H9 (cell line): ENCODE data around the gene MTNR1A. TPM values are rescaled to one million over a fixed set of nuclear protein-coding genes. Genes with fewer than 3 reads are reported as not detected.

Experiments
- DNase-seq: peaks from one replicate; pipeline ENCODE4 v3.0.0-alpha.2; 2017
- H2AFZ ChIP-seq: one replicate; pipeline ENCODE4 v1.6.1; 2013; ENCODE audit warnings: mild to moderate bottlenecking, low read length, control low read depth, moderate library complexity
- H2AK5ac ChIP-seq: 2 replicates; pipeline ENCODE4 v1.6.1; 2013; ENCODE audit warnings: low read length, control low read depth, mixed read lengths; ENCODE audit not compliant: insufficient read length
- H2BK120ac ChIP-seq: one replicate; pipeline ENCODE4 v1.6.1; 2013; ENCODE audit warnings: low read depth, mild to moderate bottlenecking, low read length, control low read depth, inconsistent platforms; ENCODE audit not compliant: poor library complexity, severe bottlenecking
- H2BK12ac ChIP-seq: 2 replicates; pipeline ENCODE4 v1.6.1; 2013; ENCODE audit warnings: low read length, control low read depth, mixed read lengths, low read depth; ENCODE audit not compliant: insufficient read length
- H2BK15ac ChIP-seq: 2 replicates; pipeline ENCODE4 v1.6.1; 2013; ENCODE audit warnings: low read depth, low read length, control low read depth
- H2BK20ac ChIP-seq: one replicate; pipeline ENCODE4 v1.6.1; 2013; ENCODE audit warnings: low read depth, mild to moderate bottlenecking, low read length, control low read depth, inconsistent platforms; ENCODE audit not compliant: poor library complexity, severe bottlenecking
- H2BK5ac ChIP-seq: 2 replicates; pipeline ENCODE4 v1.6.1; 2013; ENCODE audit warnings: low read length, control low read depth, mixed read lengths; ENCODE audit not compliant: insufficient read length
- H3K14ac ChIP-seq: 2 replicates; pipeline ENCODE4 v1.6.1; 2013; ENCODE audit warnings: low read length, control low read depth; ENCODE audit not compliant: insufficient read depth
- H3K18ac ChIP-seq: 2 replicates; pipeline ENCODE4 v1.6.1; 2013; ENCODE audit warnings: low read depth, mild to moderate bottlenecking, mixed read lengths, low read length, control low read depth; ENCODE audit not compliant: insufficient read length
- H3K23ac ChIP-seq: 2 replicates; pipeline ENCODE4 v1.6.1; 2013; ENCODE audit warnings: low read length, control low read depth, mixed read lengths, low read depth; ENCODE audit not compliant: insufficient read length
- H3K23me2 ChIP-seq: 2 replicates; pipeline ENCODE4 v1.6.1; 2013; ENCODE audit warnings: low read depth, mild to moderate bottlenecking, mixed read lengths, low read length, control low read depth; ENCODE audit not compliant: insufficient read length, poor library complexity, severe bottlenecking
- H3K27ac ChIP-seq: 2 replicates; pipeline ENCODE4 v1.5.1; 2013; ENCODE audit warnings: low read length, control low read depth, mixed read lengths, low read depth; ENCODE audit not compliant: insufficient read length
- H3K27me3 ChIP-seq: 2 replicates; pipeline ENCODE4 v1.6.1; 2013; ENCODE audit warnings: low read length, control low read depth, inconsistent platforms; ENCODE audit not compliant: insufficient read depth
- H3K4ac ChIP-seq: 2 replicates; pipeline ENCODE4 v1.6.1; 2013; ENCODE audit warnings: low read depth, mild to moderate bottlenecking, control low read depth, inconsistent platforms, low read length, moderate library complexity
- H3K4me1 ChIP-seq: 2 replicates; pipeline ENCODE4 v1.6.1; 2013; ENCODE audit warnings: low read length, control low read depth, inconsistent platforms; ENCODE audit not compliant: insufficient read depth
- H3K4me2 ChIP-seq: 2 replicates; pipeline ENCODE4 v1.6.1; 2013; ENCODE audit warnings: low read length, control low read depth, mixed read lengths; ENCODE audit not compliant: insufficient read length, insufficient read depth
- H3K56ac ChIP-seq: 2 replicates; pipeline ENCODE4 v1.6.1; 2013; ENCODE audit warnings: low read depth, mild to moderate bottlenecking, mixed read lengths, low read length, control low read depth; ENCODE audit not compliant: insufficient read length
- H3K79me1 ChIP-seq: 2 replicates; pipeline ENCODE4 v1.6.1; 2013; ENCODE audit warnings: low read depth, mild to moderate bottlenecking, moderate library complexity, low read length, control low read depth, inconsistent platforms; ENCODE audit not compliant: insufficient read depth, poor library complexity, severe bottlenecking
- H3K79me2 ChIP-seq: 2 replicates; pipeline ENCODE4 v1.6.1; 2013; ENCODE audit warnings: low read length, control low read depth, inconsistent platforms; ENCODE audit not compliant: insufficient read depth
- H3K9ac ChIP-seq: 2 replicates; pipeline ENCODE4 v1.6.1; 2013; ENCODE audit warnings: low read length, control low read depth, mixed read lengths; ENCODE audit not compliant: insufficient read length; ENCODE audit errors: extremely low read depth
- H3K9me3 ChIP-seq: one replicate; pipeline ENCODE4 v1.6.1; 2013; ENCODE audit warnings: low read depth, low read length, inconsistent platforms; ENCODE audit not compliant: control insufficient read depth
- H3T11ph ChIP-seq: one replicate; pipeline ENCODE4 v1.6.1; 2013; ENCODE audit warnings: mild to moderate bottlenecking, low read length, control low read depth, inconsistent platforms
- H4K20me1 ChIP-seq: one replicate; pipeline ENCODE4 v1.6.1; 2013; ENCODE audit not compliant: control insufficient read depth, insufficient read length, insufficient read depth
- H4K5ac ChIP-seq: 2 replicates; pipeline ENCODE4 v1.6.1; 2013; ENCODE audit warnings: low read depth, mild to moderate bottlenecking, mixed read lengths, low read length, control low read depth; ENCODE audit not compliant: insufficient read length
- H4K8ac ChIP-seq: replicated peaks from 2 replicates; pipeline ENCODE4 v1.6.1; 2013; ENCODE audit warnings: low read length, control low read depth, mixed read lengths, low read depth; ENCODE audit not compliant: insufficient read length
- H4K91ac ChIP-seq: 2 replicates; pipeline ENCODE4 v1.6.1; 2013; ENCODE audit warnings: low read depth, mild to moderate bottlenecking, moderate library complexity, mixed read lengths, low read length, control low read depth; ENCODE audit not compliant: insufficient read length
- H3K27ac Mint-ChIP-seq, 3 experiments: 2 replicates in 2 of 3; 3 replicates in 1 of 3; pipeline ENCODE4 v1.8.0; 2020 to 2021; ENCODE audit warnings: mixed read lengths in 3 of 3, mild to moderate bottlenecking in 1 of 3, moderate library complexity in 1 of 3
- H3K27me3 Mint-ChIP-seq: 2 replicates; pipeline ENCODE4 v1.8.0; 2021; ENCODE audit warnings: low read depth, mild to moderate bottlenecking, moderate library complexity, mixed read lengths
- H3K36me3 Mint-ChIP-seq, 3 experiments: 2 replicates in 2 of 3; 3 replicates in 1 of 3; pipeline ENCODE4 v1.8.0; 2020 to 2021; ENCODE audit warnings: low read depth in 3 of 3, mixed read lengths in 3 of 3; ENCODE audit not compliant: insufficient read depth in 1 of 3
- H3K4me1 Mint-ChIP-seq, 2 experiments: 2 replicates each; pipeline ENCODE4 v1.8.0; 2020; ENCODE audit warnings: mixed read lengths in 2 of 2
- H3K4me3 Mint-ChIP-seq, 2 experiments: 2 replicates in 1 of 2; 3 replicates in 1 of 2; pipeline ENCODE4 v1.8.0; 2020 to 2021; ENCODE audit warnings: mild to moderate bottlenecking in 2 of 2, mixed read lengths in 2 of 2, moderate library complexity in 1 of 2
- H3K9me3 Mint-ChIP-seq, 2 experiments: 2 replicates in 1 of 2; 3 replicates in 1 of 2; pipeline ENCODE4 v1.8.0; 2020; ENCODE audit warnings: mild to moderate bottlenecking in 2 of 2, mixed read lengths in 2 of 2, moderate library complexity in 1 of 2
- CTCF ChIP-seq: fragments of 200-600 bp; sonication (generic); conservative IDR thresholded peaks from 3 replicates; pipeline ENCODE4 v1.8.0; 2021; ENCODE audit warnings: antibody characterized with exemption, mild to moderate bottlenecking
- WGBS: extraction: QIAGEN DNeasy Blood & Tissue Kit; methylation state at CpG from one replicate; pipeline ENCODE4 v1.1.7; 2013; ENCODE audit warnings: missing lambda C conversion rate, low lambda C conversion rate, mixed read lengths; ENCODE audit not compliant: insufficient read length; ENCODE audit errors: extremely low coverage; 5-methylcytosine and 5-hydroxymethylcytosine counted together
- total RNA-seq: library from RNA; stranded (reverse); gene quantifications from 2 replicates; pipeline ENCODE4 v1.2.1, GENCODE V29; 2021

MTNR1A gene
- total RNA-seq, 1 experiment from 2014 or later: 0.57 TPM

GRCh38 chr4:186502231-186502630 lies 53.1 kb downstream of the MTNR1A start:
- Histone ChIP-seq H2AFZ (no peak overlapping the region), H3K4me1 (no peaks in the 10 kb centered on the region)

More at GRCh38 chr4:186502231-186502630, 53.1 kb downstream of the MTNR1A start:
- Histone ChIP-seq H3T11ph (no peak overlapping the region), H3K79me1 (no peaks in the 10 kb centered on the region), H4K8ac (no peak overlapping the region), H3K14ac (no peak overlapping the region), H2AK5ac (no peak overlapping the region), H2BK5ac (no peak overlapping the region), H3K18ac (no peak overlapping the region), H3K9me3 (no peaks in the 10 kb centered on the region), H4K5ac (no peak overlapping the region), H2BK12ac (no peak overlapping the region), H2BK15ac (no peak overlapping the region), H3K79me2 (no peaks in the 10 kb centered on the region), H3K23ac (no peak overlapping the region), H3K9ac (no peak overlapping the region), H3K27ac (no peak overlapping the region), H4K91ac (no peak overlapping the region), H3K56ac (no peak overlapping the region), H2BK120ac (no peak overlapping the region), H3K23me2 (no peaks in the 10 kb centered on the region), H3K4me2 (no peak overlapping the region), H3K4ac (no peak overlapping the region), H3K27me3 (no peaks in the 10 kb centered on the region), H4K20me1 (no peaks in the 10 kb centered on the region), H2BK20ac (no peak overlapping the region)
- Mint-ChIP-seq H3K36me3 (no peaks in the 10 kb centered on the region), H3K4me3 (no peak overlapping the region), H3K27me3 (no peaks in the 10 kb centered on the region; the same call in 1 of the 2 replicates), H3K9me3 (peaks cover 0 to 2% of the 10 kb centered on the region in 2 experiments; a peak in 1 of 5 replicates), H3K27ac (no peak overlapping the region; a peak in 1 of 7 replicates), H3K4me1 (peaks cover 5 to 8% of the 10 kb centered on the region in 2 experiments; a peak in 3 of 4 replicates)
- no peak for TF ChIP-seq CTCF
- WGBS: no CpG with 5 or more reads among the region's 2 CpGs
- no peak for DNase-seq
